ENCODE results near the gene TMEM269.

The TMEM269 gene

GRCh38 chr1:42820813-42821212 lies 36.0 kb downstream of the TMEM269 start:
- DNase-seq: no peak

GRCh38 chr1:42821690-42822089 lies 36.9 kb downstream of the TMEM269 start:
- DNase-seq: no peak

- DNase-seq: no peak
Measured at GRCh38 chr1:42822800-42823392, 38.1 kb downstream of the TMEM269 start.

- no peak for DNase-seq
Measured at GRCh38 chr1:42824481-42825035, 39.8 kb downstream of the TMEM269 start.

GRCh38 chr1:42825036-42825851 lies 40.5 kb downstream of the TMEM269 start:
- DNase-seq: no peak

- DNase-seq: no peak
Measured at GRCh38 chr1:42830631-42831030, 45.8 kb downstream of the TMEM269 start.

GRCh38 chr1:42831273-42831672 lies 46.5 kb downstream of the TMEM269 start:
- no peak for DNase-seq

- DNase-seq: no peak
Measured at GRCh38 chr1:42832641-42833240, 48.0 kb downstream of the TMEM269 start.

- no peak for DNase-seq
Measured at GRCh38 chr1:42833981-42834380, 49.2 kb downstream of the TMEM269 start.

GRCh38 chr1:42834803-42835202 lies 50.0 kb downstream of the TMEM269 start:
- DNase-seq: no peak

GRCh38 chr1:42835422-42835821 lies 50.6 kb downstream of the TMEM269 start:
- no peak for DNase-seq

GRCh38 chr1:42837709-42838108 lies 52.9 kb downstream of the TMEM269 start:
- no peak for DNase-seq

GRCh38 chr1:42838482-42839190 lies 53.8 kb downstream of the TMEM269 start:
- DNase-seq: peak in 1 of 58 donors; percentile 8

- DNase-seq: no peak
Measured at GRCh38 chr1:42841010-42841409, 56.2 kb downstream of the TMEM269 start.

- no peak for DNase-seq
Measured at GRCh38 chr1:42841440-42842147, 56.8 kb downstream of the TMEM269 start.

GRCh38 chr1:42844592-42845140 lies 59.9 kb downstream of the TMEM269 start:
- no peak for DNase-seq

- DNase-seq: no peak
Measured at GRCh38 chr1:42845193-42845592, 60.4 kb downstream of the TMEM269 start.

GRCh38 chr1:42845866-42846256 lies 61.1 kb downstream of the TMEM269 start:
- DNase-seq: no peak

- DNase-seq: peak; percentile 44 to 97 (median 92)
Measured at GRCh38 chr1:42846257-42847110, 61.7 kb downstream of the TMEM269 start, which contains the start of gene ZNF691. ZNF691 (plus strand) TSS chr1:42846613; CDS start chr1:42849659, 3,046 bp downstream.

Measured in anterior cingulate cortex (tissue), 58 donors.